ENCODE measurements around the gene TMEM150B.
A peak's percentile ranks its signal among the peaks of the same experiment; 100 is the strongest.

Gene TMEM150B

DNA sequence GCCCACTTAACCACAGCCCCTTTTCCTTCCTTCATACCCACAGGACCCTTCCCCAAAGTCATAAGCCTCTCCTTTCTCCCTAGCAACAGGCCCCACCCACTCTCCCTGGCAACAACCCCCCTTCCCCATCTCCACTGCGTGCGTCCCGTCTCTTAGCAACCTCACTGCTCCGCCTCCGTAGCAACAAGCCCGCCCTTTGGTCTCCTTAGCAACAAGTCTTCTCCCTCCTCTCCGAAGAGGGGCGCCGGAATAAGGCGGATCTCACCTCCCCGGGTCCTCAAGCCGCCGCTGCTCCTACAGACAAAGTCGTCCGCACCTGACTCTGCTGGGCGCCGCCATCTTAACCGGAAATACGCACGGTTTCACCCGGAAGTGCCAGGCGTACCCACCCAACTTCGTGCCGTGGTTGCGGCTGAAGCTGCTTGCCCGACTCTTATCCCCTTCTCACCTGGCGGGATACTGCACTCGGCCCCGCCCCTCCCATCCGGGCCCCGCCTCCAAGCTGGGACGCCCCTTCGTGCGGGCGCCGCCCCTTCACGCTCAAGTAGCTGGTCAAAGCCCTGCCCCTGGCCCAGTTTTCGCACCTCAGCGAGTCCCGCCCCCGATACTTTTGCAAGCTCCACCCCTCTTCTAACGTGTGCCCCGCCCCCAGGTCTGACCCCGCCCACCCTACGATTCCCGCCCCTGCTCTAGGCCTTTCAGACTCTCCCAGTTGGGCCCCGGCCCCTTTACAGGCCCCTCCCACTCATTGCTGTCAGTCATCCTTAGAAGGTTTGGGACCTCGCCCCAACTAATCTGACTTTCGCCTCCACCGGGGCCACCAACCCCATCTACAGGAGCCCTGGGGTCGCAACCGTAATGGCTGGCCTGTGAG is 45.1 kb downstream of the TMEM150B start, which contains the start of gene HSPBP1:
TSS of gene HSPBP1 (minus strand) at position 341 of the 874 bp plus-strand sequence. CDS start 502 bp downstream, outside the sequence.
- DNase-seq (ENCODE audit: low read depth in 3 of 3, low spot score in 1 of 3) = peak; percentile 85 to 93 (median 88)

DNA sequence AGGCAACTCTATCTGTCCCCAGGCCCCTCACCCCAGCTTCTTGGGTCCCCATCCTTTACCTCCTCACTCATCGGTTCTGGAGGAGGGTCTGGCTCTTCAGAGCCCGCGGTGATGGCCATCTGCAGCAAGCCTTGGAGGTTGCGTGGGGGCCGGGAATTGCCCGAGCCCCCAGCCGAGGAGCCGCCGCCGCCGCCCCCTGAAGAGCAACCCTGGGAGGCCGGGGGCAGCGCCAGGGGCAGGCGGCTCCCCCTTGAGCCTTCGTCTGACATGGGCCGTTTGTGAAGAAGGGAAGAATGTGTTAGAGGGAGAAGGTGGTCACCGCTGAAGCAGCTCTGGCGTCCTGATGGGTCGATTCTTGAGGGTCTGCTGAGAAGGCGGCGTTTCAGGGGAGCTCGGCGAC is 45.8 kb downstream of the TMEM150B start:
- DNase-seq (ENCODE audit: low read depth in 3 of 3, low spot score in 1 of 3) = no peak

DNA sequence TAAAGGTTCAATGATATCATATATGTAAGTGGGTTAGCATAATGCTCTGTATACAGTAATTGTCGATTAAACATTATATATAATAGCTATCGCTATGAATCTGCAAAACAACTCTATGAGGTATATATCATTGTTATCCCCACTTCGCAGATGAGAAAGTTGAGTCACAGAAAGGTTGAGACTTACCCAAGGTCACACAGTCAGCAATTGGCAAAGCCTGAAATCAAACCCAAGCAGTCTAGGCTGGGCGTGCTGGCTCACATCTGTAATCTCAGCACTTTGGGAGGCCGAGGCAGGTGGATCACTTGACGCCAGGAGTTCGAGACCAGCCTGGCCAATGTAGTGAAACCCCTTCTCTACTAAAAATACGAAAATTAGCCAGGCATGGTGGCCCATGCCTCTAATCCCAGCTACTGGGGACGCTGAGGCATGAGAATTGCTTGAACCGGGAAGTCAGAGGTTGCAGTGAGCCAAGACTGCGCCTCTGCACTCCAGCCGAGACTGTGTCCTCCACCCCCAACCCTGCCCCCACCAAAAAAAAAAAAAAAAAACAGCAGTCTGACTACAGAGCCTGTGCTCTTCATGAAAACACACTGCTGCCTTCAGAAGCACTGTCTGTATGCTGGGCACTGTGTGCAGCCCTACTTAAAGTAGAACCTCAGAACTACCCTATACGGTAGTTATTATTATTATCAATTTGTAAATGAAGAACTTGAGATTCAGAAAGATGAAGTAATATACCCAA is 46.6 kb downstream of the TMEM150B start:
- DNase-seq (ENCODE audit: low read depth in 3 of 3, low spot score in 1 of 3) = no peak

DNA sequence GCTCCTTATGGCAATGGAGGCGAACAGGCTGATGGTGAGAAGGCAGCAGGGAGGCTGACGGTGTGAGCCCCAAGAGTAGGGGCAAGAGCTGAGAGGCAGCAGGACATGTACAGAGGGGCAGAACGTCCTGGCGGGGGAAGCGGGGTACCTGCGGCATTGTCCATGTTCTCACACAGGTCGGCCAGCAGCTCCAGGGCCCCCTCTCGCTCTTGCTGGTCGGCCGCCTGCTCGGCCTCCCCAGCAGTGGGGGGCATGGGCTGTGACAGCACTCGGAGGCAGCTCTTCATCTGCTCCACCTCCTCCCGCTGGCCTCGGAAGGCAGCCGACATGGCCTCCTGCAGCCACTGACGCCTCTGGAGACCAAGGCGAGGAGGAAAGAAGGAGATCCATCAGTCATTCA is 47.6 kb downstream of the TMEM150B start:
- DNase-seq (ENCODE audit: low read depth in 3 of 3, low spot score in 1 of 3) = no peak

DNA sequence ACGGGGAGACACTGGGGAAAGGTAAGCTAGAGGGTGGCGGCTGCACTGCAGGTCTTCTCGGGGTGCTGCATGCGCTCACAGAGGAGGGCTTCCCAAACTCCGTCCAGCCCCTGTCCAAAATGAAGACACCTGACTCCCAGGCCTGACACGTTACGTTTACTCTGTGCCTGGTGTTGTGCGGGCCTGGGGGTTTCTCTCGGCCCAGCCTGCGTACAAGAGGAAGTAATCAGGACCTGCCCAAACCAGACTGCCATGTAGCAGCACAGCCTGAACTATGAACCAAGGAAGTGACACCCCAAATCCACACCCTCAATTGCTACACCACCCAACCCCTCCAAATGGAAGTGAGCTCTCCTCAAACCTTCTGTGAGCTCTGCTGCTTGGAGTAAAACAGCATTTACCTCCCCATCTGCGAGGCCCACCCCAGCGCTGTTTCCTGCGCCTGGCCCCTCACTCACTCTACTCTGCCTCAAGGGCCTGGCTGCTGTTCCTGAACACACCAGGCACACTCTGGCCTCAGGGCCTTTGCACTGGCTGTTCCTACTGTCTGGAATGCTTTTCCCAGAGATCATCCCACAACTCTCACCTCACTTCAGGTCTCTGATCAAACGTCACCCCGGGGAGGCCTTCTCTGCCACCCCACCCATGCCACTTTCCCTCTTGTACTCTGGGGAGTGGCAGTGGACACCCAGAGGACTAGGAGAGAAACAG is 48.3 kb downstream of the TMEM150B start:
- no peak for DNase-seq (ENCODE audit: low read depth in 3 of 3, low spot score in 1 of 3)

DNA sequence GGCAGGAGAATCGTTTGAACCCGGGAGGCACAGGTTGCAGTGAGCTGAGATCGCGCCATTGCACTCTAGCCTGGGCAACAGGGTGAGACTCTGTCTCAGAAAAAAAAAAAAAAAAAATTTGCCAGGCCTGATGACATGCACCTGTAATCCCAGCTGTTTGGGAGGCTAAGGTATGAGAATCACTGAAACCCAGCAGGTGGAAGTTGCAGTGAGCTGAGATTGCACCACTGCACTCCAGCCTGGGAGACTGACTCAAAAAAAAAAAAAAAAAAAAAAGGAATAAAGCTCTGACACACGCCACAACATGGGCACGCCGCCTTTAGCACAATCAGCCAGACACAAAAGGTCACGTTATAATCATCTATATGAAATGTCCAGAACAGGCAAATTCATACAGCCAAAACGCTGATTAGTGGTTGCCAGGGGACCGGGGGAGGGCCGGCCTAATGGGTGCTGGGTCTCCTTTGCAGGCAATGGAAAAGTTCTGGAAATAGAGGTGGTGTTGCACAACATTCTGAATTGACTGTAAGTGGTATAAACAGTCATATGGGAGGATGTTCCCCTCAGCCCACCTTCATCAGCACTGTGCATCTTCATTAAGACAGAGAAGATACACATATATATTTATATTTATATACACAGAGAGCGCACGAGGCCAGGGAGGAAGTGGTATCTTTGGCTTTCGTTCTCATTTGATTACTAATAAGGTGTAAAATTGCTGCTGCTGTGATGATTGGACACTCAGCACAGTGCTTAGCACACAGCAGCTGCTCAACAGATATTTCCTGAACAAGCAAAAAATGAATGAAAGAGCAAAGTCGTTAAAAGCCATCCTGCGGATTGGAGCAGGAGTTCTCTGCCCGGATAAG is 49.1 kb downstream of the TMEM150B start:
- no peak for DNase-seq (ENCODE audit: low read depth in 3 of 3, low spot score in 1 of 3)

DNA sequence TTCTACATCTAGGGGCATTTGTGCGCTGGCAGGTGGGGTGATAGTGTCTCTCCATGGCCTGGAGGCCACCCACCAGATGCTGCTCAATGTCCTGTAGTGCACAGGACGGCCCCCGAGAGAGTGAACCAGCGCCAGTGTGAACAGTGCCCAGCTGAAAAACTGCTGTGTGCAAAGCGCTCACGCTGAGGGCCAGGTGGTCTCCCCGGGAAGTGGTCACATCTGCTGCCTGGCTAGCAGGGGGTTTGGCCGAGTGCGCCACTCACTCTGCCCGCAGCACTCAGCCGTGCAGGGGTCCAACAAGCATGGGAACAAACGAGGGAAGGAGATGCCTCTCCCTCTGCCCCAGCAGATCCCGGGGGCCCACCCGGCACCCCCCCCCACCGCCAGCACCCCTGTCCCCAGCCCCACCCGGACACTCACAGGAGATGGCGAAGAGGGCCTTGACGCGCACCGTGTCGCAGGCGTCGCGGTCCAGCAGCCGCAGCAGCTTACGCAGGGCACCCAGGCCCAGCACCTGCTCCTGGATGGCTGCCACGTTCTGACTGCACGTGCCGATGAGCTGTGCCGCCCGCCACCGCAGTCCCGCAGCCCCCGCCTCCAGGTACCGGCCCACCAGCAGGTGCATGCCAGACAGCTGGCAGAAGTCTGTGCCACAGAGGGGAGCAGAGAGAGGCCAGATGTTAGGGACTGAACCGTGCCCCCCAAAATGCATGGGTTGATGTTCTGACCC is 51.0 kb downstream of the TMEM150B start:
- DNase-seq (ENCODE audit: low read depth in 3 of 3, low spot score in 1 of 3) = no peak

DNA sequence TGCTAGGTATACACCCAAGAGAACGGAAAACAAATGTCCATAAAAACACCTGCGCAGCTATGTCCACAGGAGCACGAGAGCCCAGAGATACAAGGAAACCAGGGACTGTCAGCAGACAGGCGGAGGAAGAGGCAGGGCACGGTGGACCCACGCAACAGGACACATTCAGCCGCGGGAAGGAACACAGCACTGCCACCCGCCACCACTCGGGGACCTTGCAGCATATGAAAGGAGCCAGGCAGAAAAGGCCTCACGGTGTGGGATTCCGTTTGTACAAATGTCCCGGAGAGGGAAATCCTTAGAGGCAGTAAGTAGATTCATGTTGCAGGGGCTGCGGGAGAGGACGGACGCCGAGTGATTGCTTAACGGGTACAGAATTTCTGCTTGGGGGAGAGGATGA is 53.0 kb downstream of the TMEM150B start:
- DNase-seq (ENCODE audit: low read depth in 3 of 3, low spot score in 1 of 3) = no peak

DNA sequence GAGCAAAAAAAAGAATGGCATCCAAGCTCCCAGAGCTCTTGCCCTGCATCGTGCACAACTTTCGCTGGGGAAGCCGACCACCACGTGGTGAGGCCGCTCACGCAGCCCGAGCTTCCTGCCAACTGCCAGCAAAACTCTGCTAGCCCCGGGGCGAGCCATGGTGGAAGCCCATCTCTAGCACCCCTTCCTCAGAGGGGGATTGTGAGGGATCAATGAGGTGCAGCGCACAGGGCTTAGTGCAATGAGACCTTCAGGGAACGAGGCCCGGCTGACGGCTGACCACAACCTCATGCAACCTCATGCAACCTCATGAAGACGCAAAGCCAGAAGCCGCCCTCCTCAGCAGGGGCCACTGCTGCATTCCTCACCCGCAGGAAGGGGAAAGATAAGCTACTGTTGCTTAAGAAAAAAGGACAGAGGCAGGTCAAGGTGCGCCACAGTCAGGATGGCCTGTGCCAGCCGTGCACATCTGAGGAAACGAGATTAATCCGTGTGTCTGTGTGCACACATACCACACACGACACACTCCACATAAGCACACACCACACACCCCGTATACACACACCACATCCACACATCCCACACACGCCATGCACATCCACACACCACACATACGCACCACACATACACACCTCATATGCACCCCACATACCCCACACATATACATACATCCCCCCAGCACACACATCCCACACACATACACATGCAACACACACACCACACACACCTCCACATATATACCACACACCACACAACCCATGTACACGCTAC is 54.8 kb downstream of the TMEM150B start:
- no peak for DNase-seq (ENCODE audit: low read depth in 3 of 3, low spot score in 1 of 3)

DNA sequence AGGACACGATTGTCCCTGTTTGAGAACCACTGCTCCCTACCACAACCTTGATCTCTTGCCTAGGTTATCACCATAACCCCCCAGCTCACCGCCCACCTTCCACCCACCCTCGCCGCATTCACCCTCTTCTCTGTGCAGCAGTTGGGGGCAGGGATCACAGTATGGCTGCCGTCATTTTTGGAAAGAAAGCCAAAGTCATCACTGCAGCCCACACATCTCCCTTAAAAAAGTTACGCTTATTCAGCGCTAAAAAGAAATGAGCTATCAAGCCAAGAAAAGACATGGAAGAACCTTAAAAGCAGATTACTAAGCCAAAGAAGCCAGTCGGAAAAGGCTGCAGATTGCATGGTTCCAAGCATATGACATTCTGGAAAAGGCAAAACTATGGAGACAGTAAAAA is 55.8 kb downstream of the TMEM150B start:
- no peak for DNase-seq (ENCODE audit: low read depth in 3 of 3, low spot score in 1 of 3)

DNA sequence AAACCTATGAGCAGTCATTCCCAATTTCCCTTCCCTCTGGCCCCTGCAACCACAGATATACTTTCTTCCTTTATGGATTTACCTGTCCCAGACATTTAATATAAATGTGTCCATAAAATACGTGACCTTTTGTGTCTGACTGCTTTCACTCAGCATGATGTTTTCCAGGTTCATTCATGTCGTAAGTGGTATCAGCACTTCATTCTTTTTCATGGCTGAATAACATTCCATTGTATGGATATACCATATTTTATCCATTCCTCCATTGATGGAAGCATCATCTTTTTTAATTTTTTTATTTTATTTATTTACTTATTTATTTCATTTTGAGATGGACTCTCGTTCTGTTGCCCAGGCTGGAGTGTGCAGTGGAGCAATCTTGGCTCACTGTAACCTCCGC is 58.3 kb downstream of the TMEM150B start:
- no peak for DNase-seq (ENCODE audit: low read depth in 3 of 3, low spot score in 1 of 3)

DNA sequence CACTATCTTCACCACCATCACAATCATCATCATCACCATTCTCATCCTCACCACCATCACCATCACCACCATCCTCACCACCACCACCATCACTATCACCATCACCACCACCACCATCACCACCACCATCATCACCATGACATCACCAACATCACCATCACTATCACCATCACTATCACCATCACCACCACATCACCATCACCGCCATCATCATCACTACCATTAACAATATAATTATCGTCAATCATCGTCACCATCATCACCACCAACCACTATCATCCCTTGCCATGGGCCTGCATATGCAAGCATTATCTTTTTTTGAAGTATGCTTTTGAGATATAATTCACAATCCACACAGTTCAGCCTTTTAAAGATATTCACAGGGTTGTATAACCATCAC is 58.7 kb downstream of the TMEM150B start:
- DNase-seq (ENCODE audit: low read depth in 3 of 3, low spot score in 1 of 3) = no peak

DNA sequence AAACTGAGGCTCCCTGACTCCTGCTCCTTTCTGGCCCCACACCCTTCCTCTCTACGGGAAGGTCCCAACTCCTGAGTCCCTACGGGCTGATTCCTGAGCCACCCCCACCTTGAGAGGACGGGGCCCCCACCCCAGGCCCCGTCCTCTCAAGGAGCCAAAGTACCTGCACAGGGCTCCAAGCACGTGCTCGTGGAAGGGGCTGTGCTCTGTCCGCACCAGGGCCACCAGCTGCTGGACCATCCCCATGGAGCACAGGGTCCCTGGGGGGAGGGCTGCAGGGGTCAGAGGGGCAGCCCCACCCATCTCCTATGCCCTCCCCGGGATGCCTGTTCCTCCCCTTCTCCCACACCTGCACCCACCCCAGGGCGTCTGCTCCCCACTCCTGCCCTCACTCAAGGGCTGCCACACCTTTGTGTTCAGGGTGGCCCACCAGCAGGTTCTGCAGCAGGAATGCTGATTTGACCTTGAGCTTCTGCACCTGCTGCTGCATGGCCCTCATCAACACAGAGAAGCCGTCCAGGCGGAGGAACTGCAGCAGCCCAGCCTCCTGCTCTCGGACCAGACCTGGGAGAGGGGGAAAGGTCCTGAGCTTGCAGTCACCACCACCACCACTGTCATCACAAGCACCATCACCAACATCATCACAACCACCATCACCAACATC is 59.3 kb downstream of the TMEM150B start:
- no peak for DNase-seq (ENCODE audit: low read depth in 3 of 3, low spot score in 1 of 3)

DNA sequence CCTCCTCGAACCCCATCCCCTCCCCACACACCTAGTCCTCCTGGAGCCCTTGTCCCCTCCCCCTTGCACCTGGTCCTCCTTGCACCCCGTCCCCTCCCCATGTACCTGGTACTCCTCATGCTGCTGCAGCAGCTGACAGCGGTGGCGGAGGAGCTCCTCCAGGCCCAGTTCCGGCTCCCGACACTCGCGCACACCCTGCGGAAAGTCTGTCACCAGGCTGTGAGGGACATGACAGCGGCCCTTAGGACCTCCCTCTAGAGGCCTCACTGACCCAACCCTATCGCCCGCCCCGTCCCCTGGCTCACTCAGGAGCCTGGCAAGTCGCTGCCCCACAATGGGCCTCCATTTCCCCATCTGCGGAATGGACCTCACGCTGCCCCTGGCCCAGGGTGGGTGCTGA is 60.0 kb downstream of the TMEM150B start:
- no peak for DNase-seq (ENCODE audit: low read depth in 3 of 3, low spot score in 1 of 3)

DNA sequence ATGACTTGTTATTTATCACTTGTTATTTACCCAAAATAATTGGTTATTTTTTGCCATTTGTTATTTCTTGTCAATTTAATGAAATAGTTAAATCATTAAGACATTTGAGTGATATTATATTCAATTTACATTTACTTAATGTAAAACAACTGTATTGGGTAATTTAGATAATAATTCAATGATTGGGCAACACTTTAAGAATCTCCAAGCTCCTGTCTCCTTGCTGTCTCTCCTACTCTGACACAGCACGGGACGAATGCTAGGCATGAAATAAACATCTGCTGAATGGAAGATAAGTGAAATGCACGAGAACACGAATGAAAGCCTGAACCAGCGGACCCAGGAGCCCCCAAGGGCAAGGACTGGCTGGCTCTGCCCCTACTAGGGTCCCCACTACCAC is 60.6 kb downstream of the TMEM150B start:
- DNase-seq (ENCODE audit: low read depth in 3 of 3, low spot score in 1 of 3) = no peak
